Liver (tissue), 3 donors: Measurements from ENCODE around the gene TBX15.

Source experiments
- ATF3 ChIP-seq: IDR thresholded peaks from 2 replicates; pipeline ENCODE4 v1.6.1; 2016; ENCODE audit warnings: antibody characterized with exemption
- CTCF ChIP-seq: fragments of 150-350 bp; IDR thresholded peaks from 2 replicates; pipeline ENCODE4 v1.5.1; 2017; ENCODE audit warnings: improper control_type of control experiment, low read depth, low read length; ENCODE audit not compliant: missing input control
- EGR1 ChIP-seq, 2 donors: IDR thresholded peaks; 2 replicates each; pipeline ENCODE4 v1.6.1; 2016 to 2018; ENCODE audit warnings: antibody characterized with exemption in 2 of 2, low read depth in 2 of 2
- FOXA1 ChIP-seq: IDR thresholded peaks from 2 replicates; pipeline ENCODE4 v1.6.1; 2016; ENCODE audit warnings: antibody characterized with exemption
- FOXA2 ChIP-seq: IDR thresholded peaks from 2 replicates; pipeline ENCODE4 v1.6.1; 2016; ENCODE audit warnings: antibody characterized with exemption
- MAX ChIP-seq: IDR thresholded peaks from 2 replicates; pipeline ENCODE4 v1.6.1; 2016; ENCODE audit warnings: antibody characterized with exemption
- RAD21 ChIP-seq, 2 donors: IDR thresholded peaks; 2 replicates each; pipeline ENCODE4 v1.6.1; 2016; ENCODE audit warnings: antibody characterized with exemption in 2 of 2, mild to moderate bottlenecking in 2 of 2
- REST ChIP-seq: IDR thresholded peaks from 2 replicates; pipeline ENCODE4 v1.6.1; 2016; ENCODE audit warnings: antibody characterized with exemption, mild to moderate bottlenecking
- RXRA ChIP-seq, 2 donors: IDR thresholded peaks; 2 replicates each; pipeline ENCODE4 v1.6.1; 2017 to 2018; ENCODE audit warnings: antibody characterized with exemption in 2 of 2, mild to moderate bottlenecking in 1 of 2
- TAF1 ChIP-seq: conservative IDR thresholded peaks from 2 replicates; pipeline ENCODE4 v1.6.1; 2016; ENCODE audit warnings: antibody characterized with exemption, mild to moderate bottlenecking
- YY1 ChIP-seq: IDR thresholded peaks from 2 replicates; pipeline ENCODE4 v1.6.1; 2016; ENCODE audit warnings: antibody characterized with exemption, mild to moderate bottlenecking
- ZBTB33 ChIP-seq: IDR thresholded peaks from 2 replicates; pipeline ENCODE4 v1.6.1; 2016; ENCODE audit warnings: antibody characterized with exemption
- donor health status: healthy.
- donor health status: healthy.

- TF ChIP-seq MAX (no peak), CTCF (no peak), EGR1 (IDR thresholded peaks at IDR 0.05; ENCODE audit: low read depth in 2 of 2) (no peak), TAF1 (no peak), ZBTB33 (no peak), REST (no peak), ATF3 (no peak), RAD21 (IDR thresholded peaks at IDR 0.05) (no peak), YY1 (no peak), RXRA (IDR thresholded peaks at IDR 0.05) (no peak), FOXA1 (no peak), FOXA2 (no peak)
These were observed 67.9 kb downstream of the TBX15 start for GRCh38 chr1:118920124-118920717.
